Smooth muscle cell of the coronary artery (primary cell): Measurements from ENCODE around the gene GCNT2. TPM values are rescaled to one million over a fixed set of nuclear protein-coding genes. Genes with fewer than 3 reads are reported as not detected.

ENCODE experiments used
- total RNA-seq: library from RNA; depleted of rRNA; stranded (reverse); fragments of >200 nt; gene quantifications from 2 replicates; pipeline ENCODE4 v1.2.3, GENCODE V29; 2014; ENCODE audit warnings: low replicate concordance

The GCNT2 gene
- 0.38 TPM in 1 of 2 replicates, not detected in the other for total RNA-seq

DNA sequence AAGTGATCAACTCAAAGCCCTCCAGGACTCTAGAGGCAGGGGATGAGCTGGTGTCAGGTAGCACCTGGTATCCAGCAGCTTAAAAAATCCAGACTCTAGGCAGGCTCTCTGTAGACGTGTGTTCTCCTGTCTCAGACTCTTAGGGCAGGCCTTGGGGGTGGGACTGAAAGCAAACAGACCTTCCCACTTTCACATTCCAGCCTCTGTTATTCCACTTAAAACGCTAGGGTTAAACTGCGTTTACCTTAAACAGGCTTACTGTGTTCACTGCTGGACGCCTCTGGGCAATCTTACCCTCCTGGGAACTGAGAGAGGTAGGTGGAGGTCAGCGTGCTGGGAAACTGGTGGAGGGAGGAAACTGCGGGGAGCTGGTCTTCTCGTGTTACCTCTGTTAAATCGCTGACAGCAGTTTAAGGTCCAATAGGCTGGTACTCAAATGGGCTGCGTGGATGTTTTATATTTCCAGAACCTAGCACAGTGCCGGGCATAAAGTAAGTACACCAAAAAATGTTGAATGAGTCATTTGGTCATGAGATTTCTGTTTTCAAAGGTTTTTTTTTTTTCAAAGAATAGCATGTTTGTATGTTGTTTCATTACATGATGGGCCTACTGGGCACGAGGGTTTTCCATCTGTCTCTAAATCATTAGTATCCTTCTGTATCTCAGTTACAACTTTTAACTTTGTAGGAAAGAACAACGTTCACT, at the start of gene GCNT2:
Gene GCNT2 (plus strand): TSS at position 248 of the 705 bp plus-strand sequence. CDS start 7,561 bp downstream, outside the sequence.

Other genes starting within 250 kb of the GCNT2 start
- 0.23 and 1.1 TPM in 2 replicates for gene TFAP2A, start 106.3 kb upstream of the GCNT2 start, total RNA-seq
- gene C6orf52, start 173.3 kb downstream of the GCNT2 start, total RNA-seq, result 0.38 TPM in 1 of 2 replicates, not detected in the other
- 7.6 and 13.2 TPM in 2 replicates for gene PAK1IP1, start 173.6 kb downstream of the GCNT2 start, total RNA-seq
- gene TMEM14C, start 201.7 kb downstream of the GCNT2 start, total RNA-seq, result 81.3 and 114 TPM in 2 replicates
- gene TMEM14B, start 226.5 kb downstream of the GCNT2 start, total RNA-seq, result 43.2 and 66.3 TPM in 2 replicates